ENCODE results near the gene IKZF4.

The IKZF4 gene

DNA sequence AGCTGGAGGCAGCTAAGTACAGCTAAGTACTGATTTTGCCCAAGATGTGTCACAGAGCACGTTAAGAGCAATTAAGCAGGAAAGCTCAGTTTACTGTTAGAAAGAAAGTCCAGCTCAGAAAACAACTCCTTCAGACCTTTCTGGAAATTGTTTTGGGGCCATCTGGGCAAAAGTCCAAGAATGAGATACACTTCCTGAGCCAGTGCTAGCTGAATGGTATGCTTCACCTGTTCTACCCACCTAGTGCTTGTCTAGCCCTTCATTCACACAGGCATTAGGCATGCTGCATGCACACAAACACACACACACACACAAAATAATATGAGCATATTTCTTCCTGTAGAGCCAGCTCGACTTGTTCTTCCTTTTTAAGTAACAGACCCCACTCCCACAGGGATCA, 6.6 kb upstream of the IKZF4 start:
- no peak for TF ChIP-seq CTCF (IDR thresholded peaks at IDR 0.05; ENCODE audit: low read depth, low read length)
- DNase-seq (ENCODE audit: low read depth in 2 of 2) = no peak
- no peak overlapping the region for H3K4me3 ChIP-seq (replicated peaks in 1 of 2; ENCODE audit: low read depth in 2 of 2, low read length in 2 of 2)

DNA sequence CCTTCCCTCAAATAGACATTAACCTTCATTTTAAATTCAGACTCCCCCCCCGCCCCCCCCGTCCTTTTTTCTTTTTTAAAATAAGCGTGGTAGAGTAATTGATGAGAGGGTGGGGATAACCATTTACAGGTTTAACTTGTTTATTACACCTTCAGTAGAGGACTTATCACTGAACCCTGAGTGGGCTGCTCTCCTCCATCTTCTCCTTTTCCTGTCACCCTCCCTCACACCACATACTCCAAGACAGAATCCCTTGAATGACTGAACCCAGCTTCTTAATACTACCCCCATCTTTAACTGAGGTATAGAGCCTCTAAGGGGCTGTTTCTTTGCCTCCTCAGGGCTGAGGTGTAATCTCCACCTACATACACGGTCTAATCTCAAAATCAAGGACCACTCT, 3.7 kb upstream of the IKZF4 start:
- DNase-seq (ENCODE audit: low read depth in 2 of 2) = no peak
- H3K4me3 ChIP-seq (replicated peaks in 1 of 2; ENCODE audit: low read depth in 2 of 2, low read length in 2 of 2) = no peak overlapping the region
- no peak for TF ChIP-seq CTCF (IDR thresholded peaks at IDR 0.05; ENCODE audit: low read depth, low read length)

- no peak for DNase-seq (ENCODE audit: low read depth in 2 of 2)
- H3K4me3 ChIP-seq (replicated peaks in 1 of 2; ENCODE audit: low read depth in 2 of 2, low read length in 2 of 2) = no peak overlapping the region
- TF ChIP-seq CTCF (IDR thresholded peaks at IDR 0.05; ENCODE audit: low read depth, low read length) = no peak
These were observed 2.5 kb upstream of the IKZF4 start for GRCh38 chr12:56018356-56018755.

DNA sequence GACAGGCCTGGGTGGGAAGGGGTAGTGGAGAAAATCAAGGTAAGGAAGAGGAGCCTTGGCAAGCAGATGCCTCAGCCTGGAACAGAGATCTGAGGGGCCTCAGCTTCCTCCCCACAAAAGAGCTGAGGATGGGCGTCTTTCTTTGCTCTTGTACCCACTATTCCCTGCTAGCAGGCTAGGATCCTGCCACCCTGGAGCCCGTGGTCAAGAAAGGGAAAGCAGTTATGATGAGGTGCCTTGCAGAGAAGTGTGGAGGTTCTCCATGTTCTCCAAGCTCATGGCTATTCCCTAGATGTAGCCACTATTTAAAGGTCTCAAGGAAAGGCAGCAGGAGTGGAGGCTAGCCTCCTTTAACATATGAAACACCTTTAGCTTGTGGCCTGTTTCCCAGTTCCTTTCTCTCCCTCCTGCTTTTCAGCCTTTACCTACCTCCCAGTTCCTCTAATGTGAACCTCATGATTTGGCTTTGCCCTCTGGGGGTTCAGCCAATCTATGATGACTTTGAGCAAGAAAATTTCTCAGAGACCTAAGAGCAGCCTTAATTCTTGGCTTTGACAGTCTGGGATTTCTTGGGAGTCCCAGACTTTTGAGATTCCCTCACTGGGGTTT, 1.1 kb downstream of the IKZF4 start:
- TF ChIP-seq CTCF (IDR thresholded peaks at IDR 0.05; ENCODE audit: low read depth, low read length) = no peak
- H3K4me3 ChIP-seq (replicated peaks in 1 of 2; ENCODE audit: low read depth in 2 of 2, low read length in 2 of 2) = peak overlapping the region in 1 of 2 donors; percentile 32
- no peak for DNase-seq (ENCODE audit: low read depth in 2 of 2)

GRCh38 chr12:56028511-56029165, 7.8 kb downstream of the IKZF4 start:
- H3K4me3 ChIP-seq (replicated peaks in 1 of 2; ENCODE audit: low read depth in 2 of 2, low read length in 2 of 2) = no peak overlapping the region
- peak; percentile 24 to 42 for DNase-seq (ENCODE audit: low read depth in 2 of 2)
- TF ChIP-seq CTCF (IDR thresholded peaks at IDR 0.05; ENCODE audit: low read depth, low read length) = no peak

- no peak overlapping the region for H3K4me3 ChIP-seq (replicated peaks in 1 of 2; ENCODE audit: low read depth in 2 of 2, low read length in 2 of 2)
- DNase-seq (ENCODE audit: low read depth in 2 of 2) = peak; percentile 51 to 75
These were observed 8.3 kb downstream of the IKZF4 start for GRCh38 chr12:56029166-56029519.

More at GRCh38 chr12:56029166-56029519, 8.3 kb downstream of the IKZF4 start:
- no peak for TF ChIP-seq CTCF (IDR thresholded peaks at IDR 0.05; ENCODE audit: low read depth, low read length)

Data from cardiac fibroblast (primary cell).